Natural killer cell treated with Interleukin-12 subunit alpha and Interleukin-12 subunit beta and Interleukin-15 and Interleukin-18, amount 100 ng/mL, for 72 hours (primary cell): ENCODE results near the gene GPN1. TPM values are rescaled to one million over a fixed set of nuclear protein-coding genes. Genes with fewer than 3 reads are reported as not detected.

Source experiments
- ATAC-seq, 2 donors: fragments of 150-1000 bp; cut with Tn5 transposase in 1 of 2; sonication (Bioruptor Pico), chemical (Tn5 transposase) in 1 of 2; 2 replicates each; pipeline ENCODE4 v1.10.0; 2021
- DNase-seq: peaks from one replicate; pipeline ENCODE4 v3.0.0; 2022; ENCODE audit warnings: low spot score
- H3K27ac Mint-ChIP-seq, 2 donors: 1 replicate in 1 of 2; 2 replicates in 1 of 2; pipeline ENCODE4 v1.8.0; 2022; ENCODE audit warnings: mixed read lengths in 2 of 2, mild to moderate bottlenecking in 1 of 2, moderate library complexity in 1 of 2
- H3K27me3 Mint-ChIP-seq, 2 donors: 1 replicate in 1 of 2; 2 replicates in 1 of 2; pipeline ENCODE4 v1.8.0; 2022; ENCODE audit warnings: mixed read lengths in 2 of 2
- H3K36me3 Mint-ChIP-seq: one replicate; pipeline ENCODE4 v1.8.0; 2022; ENCODE audit warnings: mixed read lengths
- H3K4me1 Mint-ChIP-seq, 2 donors: 1 replicate in 1 of 2; 2 replicates in 1 of 2; pipeline ENCODE4 v1.8.0; 2022; ENCODE audit warnings: low read depth in 2 of 2, mixed read lengths in 2 of 2, mild to moderate bottlenecking in 1 of 2
- H3K4me3 Mint-ChIP-seq: one replicate; pipeline ENCODE4 v1.8.0; 2022; ENCODE audit warnings: mixed read lengths
- H3K9me3 Mint-ChIP-seq: 2 replicates; pipeline ENCODE4 v1.8.0; 2022; ENCODE audit warnings: mixed read lengths
- total RNA-seq, 2 donors: library from RNA; stranded (reverse); gene quantifications; one replicate each; pipeline ENCODE4 v1.2.3, GENCODE V29; 2022

The GPN1 gene
- total RNA-seq, 2 donors from 2014 or later: 32.7 to 36.9 TPM

DNA sequence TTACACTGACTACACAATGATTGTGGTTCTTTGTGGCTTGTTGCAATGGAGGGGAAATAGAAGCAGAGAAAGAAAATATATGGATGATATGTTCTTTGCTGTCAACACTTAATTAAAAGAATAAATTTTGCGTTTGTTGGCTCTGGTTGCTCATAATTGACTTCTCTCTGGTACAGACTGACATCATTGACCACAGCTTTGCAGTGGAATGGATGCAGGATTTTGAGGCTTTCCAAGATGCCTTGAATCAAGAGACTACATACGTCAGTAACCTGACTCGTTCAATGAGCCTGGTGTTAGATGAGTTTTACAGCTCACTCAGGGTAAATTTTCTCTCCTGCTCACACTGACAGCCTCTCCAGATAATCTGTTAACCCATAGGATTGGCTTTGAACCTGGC lies 9.9 kb downstream of the GPN1 start:
- DNase-seq (no peak), ATAC-seq (no peak)
- Mint-ChIP-seq H3K9me3 (no peaks in the 10 kb centered on the region), H3K36me3 (peaks cover 36% of the 10 kb centered on the region), H3K27me3 (no peaks in the 10 kb centered on the region), H3K4me1 (peaks cover 19 to 28% of the 10 kb centered on the region in 2 donors), H3K4me3 (peak overlapping the region; percentile 58), H3K27ac (peak overlapping the region; percentile 70 to 84)

DNA sequence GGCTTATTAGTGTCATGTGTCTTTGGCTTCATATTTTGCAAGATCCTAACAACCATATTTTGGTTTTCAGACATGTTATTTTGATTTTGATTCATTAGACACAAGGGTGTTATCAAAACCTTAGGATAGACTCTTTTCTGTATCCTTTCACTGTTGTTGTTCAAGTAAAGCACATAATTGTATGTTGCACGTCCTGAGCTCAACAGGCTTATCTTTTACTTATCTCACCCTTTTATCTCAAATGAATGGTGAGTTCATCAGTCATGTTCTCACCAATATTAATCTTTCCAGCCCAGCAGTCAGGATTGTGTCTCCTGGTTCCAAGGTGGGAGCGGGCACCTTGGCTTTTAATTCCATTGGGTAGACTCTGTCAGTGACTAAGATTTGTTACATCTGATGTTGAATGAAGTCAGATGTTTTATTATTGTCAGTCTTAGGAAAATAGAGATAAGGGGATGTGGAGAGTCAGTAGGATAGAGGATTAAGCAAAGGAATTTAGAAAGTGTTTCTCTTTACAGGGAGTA lies 11.9 kb downstream of the GPN1 start:
- Mint-ChIP-seq H3K4me3 (no peak overlapping the region), H3K4me1 (peaks cover 13 to 19% of the 10 kb centered on the region in 2 donors), H3K27ac (no peak overlapping the region), H3K36me3 (peaks cover 20% of the 10 kb centered on the region), H3K27me3 (no peaks in the 10 kb centered on the region), H3K9me3 (no peaks in the 10 kb centered on the region)
- DNase-seq (no peak), ATAC-seq (no peak)

DNA sequence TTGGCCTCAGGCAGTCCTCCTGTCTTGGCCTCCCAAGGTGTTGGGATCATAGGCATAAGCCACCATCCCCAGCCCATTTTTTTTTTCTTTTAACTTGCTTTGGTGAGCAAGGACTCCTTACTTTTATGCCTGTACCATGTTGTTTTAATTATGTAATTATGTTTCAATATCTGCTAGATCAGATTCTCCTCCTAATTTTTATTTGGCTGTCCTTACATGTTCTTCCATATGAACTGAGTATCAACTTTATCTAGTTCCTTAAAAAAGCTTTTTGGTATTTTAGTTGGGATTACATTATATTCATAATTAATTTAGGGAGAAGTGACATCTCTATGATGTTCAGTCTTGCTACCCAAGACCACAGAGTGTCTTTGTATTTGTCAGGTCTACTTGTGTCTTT lies 16.3 kb downstream of the GPN1 start:
- Mint-ChIP-seq H3K27ac (no peak overlapping the region), H3K4me1 (peaks cover 0 to 3% of the 10 kb centered on the region in 2 donors), H3K4me3 (no peak overlapping the region), H3K27me3 (no peaks in the 10 kb centered on the region), H3K36me3 (peaks cover 15% of the 10 kb centered on the region), H3K9me3 (no peaks in the 10 kb centered on the region)
- DNase-seq: no peak
- no peak for ATAC-seq

DNA sequence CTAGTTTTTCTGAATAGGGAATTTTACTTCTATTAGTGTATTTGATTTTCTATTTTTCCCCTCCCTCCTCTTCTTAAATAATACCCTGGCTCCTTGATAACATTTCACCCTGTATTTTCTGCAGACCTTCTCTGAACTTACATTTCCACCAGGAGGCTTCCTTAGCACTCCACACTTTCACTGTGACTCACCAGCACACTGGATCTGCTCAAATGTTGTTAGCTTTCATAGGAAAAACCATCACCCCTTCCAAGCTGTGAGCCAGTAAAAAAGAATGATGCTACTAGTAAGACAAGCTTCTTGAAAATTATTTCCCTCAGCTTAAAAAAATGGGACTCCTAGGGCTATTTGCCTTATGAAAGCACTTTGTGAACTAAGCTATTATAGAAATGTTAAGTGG lies 18.4 kb downstream of the GPN1 start:
- Mint-ChIP-seq H3K36me3 (peaks cover 9% of the 10 kb centered on the region), H3K9me3 (no peaks in the 10 kb centered on the region), H3K27me3 (no peaks in the 10 kb centered on the region), H3K4me3 (no peak overlapping the region), H3K27ac (no peak overlapping the region), H3K4me1 (peaks cover 0 to 3% of the 10 kb centered on the region in 2 donors)
- DNase-seq (no peak), ATAC-seq (no peak)

DNA sequence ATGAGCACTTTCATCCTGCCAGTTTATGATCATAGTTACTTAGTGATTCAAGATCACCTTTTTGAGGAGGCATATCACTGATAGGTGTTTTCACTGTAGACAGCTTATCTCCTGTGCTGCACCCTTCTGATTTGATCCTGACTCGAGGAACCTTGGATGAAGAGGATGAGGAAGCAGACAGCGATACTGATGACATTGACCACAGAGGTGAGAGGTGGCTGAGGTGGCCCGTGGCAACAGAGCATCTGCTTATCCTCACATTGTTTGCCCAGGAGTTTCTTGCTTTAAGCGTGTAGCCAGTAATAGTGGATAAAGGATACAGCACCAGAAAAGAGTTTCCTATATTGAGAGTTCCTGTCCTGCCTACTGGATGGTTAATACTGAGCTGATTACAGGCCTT lies 18.9 kb downstream of the GPN1 start:
- Mint-ChIP-seq H3K36me3 (peaks cover 13% of the 10 kb centered on the region), H3K27ac (no peak overlapping the region), H3K27me3 (no peaks in the 10 kb centered on the region), H3K9me3 (no peaks in the 10 kb centered on the region), H3K4me1 (peaks cover 3 to 5% of the 10 kb centered on the region in 2 donors), H3K4me3 (no peak overlapping the region)
- DNase-seq: no peak
- no peak for ATAC-seq

DNA sequence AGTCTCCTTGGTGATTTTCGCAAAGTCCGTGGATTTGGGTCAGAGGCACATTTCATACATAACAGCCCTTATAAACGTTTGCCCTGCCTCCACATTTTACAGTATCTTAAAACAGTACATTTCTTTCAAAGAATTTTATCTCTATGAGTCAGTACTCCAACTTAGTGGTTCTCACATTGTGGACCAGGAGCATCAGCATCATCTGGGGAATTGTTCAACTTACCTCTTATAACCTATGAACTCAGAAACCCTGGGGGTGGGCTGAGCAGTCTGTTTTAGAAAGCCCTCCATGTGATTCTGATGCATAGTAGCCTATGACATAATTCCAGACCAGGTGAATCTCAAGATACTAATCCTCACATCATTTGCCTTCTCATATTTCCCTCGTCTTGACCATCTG lies 22.2 kb downstream of the GPN1 start:
- no peak overlapping the region for H3K4me3 Mint-ChIP-seq
- H3K36me3 Mint-ChIP-seq: peaks cover 35% of the 10 kb centered on the region
- H3K27ac Mint-ChIP-seq: no peak overlapping the region
- no peak for DNase-seq
- H3K4me1 Mint-ChIP-seq: peaks cover 8 to 9% of the 10 kb centered on the region in 2 donors
- H3K27me3 Mint-ChIP-seq: no peaks in the 10 kb centered on the region
- no peaks in the 10 kb centered on the region for H3K9me3 Mint-ChIP-seq
- ATAC-seq: no peak

DNA sequence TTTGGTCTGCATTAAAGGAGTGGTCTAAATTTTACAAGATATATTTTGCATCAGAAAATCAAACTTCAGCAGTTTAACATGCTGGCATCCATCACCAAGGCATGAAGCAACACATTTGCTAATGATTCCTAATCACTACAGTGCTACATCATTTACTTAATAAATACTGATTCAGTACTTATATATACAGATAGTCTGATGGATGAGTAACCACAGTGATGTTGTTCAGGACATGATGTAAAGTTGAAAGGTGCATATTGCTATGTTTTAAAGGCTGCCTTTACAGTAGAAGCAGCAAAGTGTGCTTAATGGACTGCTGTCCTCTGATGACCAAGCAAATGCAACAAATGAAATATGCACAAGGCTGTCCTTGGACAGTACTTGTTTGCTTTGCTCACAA lies 23.5 kb downstream of the GPN1 start:
- Mint-ChIP-seq H3K9me3 (no peaks in the 10 kb centered on the region), H3K27me3 (no peaks in the 10 kb centered on the region), H3K4me1 (peaks cover 6 to 9% of the 10 kb centered on the region in 2 donors), H3K27ac (no peak overlapping the region), H3K36me3 (peaks cover 39% of the 10 kb centered on the region), H3K4me3 (no peak overlapping the region)
- no peak for ATAC-seq
- no peak for DNase-seq

DNA sequence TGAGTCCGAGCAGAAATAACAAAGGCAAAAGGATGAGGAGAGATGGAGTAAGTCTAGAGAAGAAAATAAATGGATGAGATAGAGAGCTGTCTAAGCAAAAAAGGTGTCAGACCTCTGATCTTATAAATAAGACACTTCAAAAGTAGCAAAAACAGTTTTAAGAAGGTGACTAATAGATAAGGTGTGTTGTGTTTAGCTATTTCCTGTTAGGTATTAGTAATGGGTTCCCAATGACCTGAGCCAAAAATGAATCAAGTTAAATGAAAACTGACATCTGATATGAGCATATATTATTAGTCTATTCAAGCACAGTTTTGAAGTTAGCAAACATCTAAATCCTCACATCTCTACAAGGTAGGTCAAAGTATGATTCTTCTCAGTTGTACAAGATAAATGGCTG lies 23.9 kb downstream of the GPN1 start:
- H3K27ac Mint-ChIP-seq: no peak overlapping the region
- no peak overlapping the region for H3K4me3 Mint-ChIP-seq
- H3K36me3 Mint-ChIP-seq: peaks cover 39% of the 10 kb centered on the region
- no peaks in the 10 kb centered on the region for H3K9me3 Mint-ChIP-seq
- DNase-seq (no peak), ATAC-seq (no peak)
- peaks cover 5 to 9% of the 10 kb centered on the region in 2 donors for H3K4me1 Mint-ChIP-seq
- H3K27me3 Mint-ChIP-seq: no peaks in the 10 kb centered on the region

DNA sequence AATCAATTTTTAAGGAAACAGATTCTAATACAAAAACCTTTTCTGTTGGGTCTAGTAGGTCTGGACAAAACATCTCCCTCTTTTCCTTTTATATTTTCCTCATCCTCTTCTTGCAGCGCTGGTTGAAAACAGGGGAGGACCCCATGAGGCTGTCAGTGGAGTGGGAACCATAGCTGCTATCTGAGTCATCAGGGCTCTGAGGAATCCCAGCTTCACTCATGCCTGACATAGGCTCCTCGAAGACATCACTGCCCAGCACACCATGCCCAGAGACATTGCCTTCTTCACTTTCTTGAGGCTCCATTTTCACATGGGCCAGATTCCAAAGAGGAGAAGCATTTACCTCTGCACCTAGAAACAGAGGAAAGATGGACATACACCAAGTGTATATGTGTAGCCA lies 24.5 kb downstream of the GPN1 start:
- no peak for DNase-seq
- peak overlapping the region in 1 of 2 donors; percentile 8 for H3K27ac Mint-ChIP-seq
- ATAC-seq: no peak
- H3K36me3 Mint-ChIP-seq: peaks cover 39% of the 10 kb centered on the region
- no peaks in the 10 kb centered on the region for H3K27me3 Mint-ChIP-seq
- peaks cover 5 to 9% of the 10 kb centered on the region in 2 donors for H3K4me1 Mint-ChIP-seq
- no peaks in the 10 kb centered on the region for H3K9me3 Mint-ChIP-seq
- no peak overlapping the region for H3K4me3 Mint-ChIP-seq

DNA sequence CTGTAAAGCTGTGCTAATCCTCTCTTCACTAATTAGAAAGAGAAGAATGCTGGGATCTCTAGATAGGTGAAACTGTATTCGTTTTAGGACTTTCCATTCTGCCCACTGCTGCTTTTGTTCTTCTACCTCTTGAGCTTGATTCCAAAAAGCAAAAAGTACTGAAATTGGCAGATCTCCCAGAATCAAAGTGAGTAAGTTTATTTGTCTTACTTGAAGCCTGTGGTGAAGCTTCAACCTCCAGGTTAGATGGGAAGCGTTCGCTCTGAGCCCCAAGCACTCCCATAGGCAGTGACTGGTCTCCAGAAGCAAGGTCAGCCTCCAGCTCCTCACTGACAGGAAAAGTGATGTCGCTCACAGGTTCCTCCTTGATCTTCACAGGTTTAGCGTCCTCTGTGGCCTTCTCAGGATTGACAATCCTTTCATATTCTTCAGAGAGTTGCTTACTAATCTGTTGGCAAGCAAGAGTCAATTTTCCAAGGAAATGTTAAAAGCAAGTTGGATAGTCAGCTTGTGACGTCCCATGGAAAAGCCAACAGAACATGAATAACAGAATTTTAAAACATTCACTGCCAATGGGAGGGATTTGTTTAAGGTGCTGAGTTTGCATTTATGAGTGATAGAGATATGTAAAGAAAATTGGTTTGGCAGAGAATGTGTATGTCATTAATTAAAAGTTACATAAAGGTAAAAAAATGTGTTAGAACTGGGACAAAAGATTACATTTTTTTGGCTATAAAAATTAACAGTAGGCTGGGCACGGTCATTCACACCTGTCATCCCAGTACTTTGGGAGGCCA lies 26.5 kb downstream of the GPN1 start:
- peaks cover 12 to 15% of the 10 kb centered on the region in 2 donors for H3K4me1 Mint-ChIP-seq
- no peaks in the 10 kb centered on the region for H3K27me3 Mint-ChIP-seq
- peaks cover 36% of the 10 kb centered on the region for H3K36me3 Mint-ChIP-seq
- no peaks in the 10 kb centered on the region for H3K9me3 Mint-ChIP-seq
- DNase-seq: no peak
- ATAC-seq: no peak
- H3K27ac Mint-ChIP-seq: peak overlapping the region in 1 of 2 donors; percentile 32
- no peak overlapping the region for H3K4me3 Mint-ChIP-seq

DNA sequence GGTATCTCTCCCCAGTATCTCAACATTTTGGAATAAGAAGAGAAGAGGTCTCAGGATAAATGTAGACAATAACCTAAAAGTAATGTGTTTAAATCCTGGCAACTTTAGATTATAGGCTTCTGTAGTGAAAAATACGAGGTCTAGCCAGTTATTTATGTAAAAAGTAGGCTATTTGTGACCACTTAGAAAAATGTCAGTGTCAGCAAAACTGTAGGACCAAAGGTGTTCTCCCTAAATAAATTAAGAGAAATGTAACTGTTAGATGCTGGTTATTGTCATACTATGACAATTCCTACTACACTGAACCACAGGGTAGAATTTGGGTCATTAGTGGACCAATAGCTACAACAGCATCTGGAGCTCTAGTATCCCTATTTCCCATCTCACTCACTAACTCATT lies 32.5 kb downstream of the GPN1 start:
- ATAC-seq (no peak), DNase-seq (no peak)
- H3K4me1 Mint-ChIP-seq: peaks cover 37 to 44% of the 10 kb centered on the region in 2 donors
- H3K27ac Mint-ChIP-seq: no peak overlapping the region
- no peaks in the 10 kb centered on the region for H3K27me3 Mint-ChIP-seq
- H3K36me3 Mint-ChIP-seq: peaks cover 26% of the 10 kb centered on the region
- peak overlapping the region; percentile 97 for H3K4me3 Mint-ChIP-seq
- H3K9me3 Mint-ChIP-seq: no peaks in the 10 kb centered on the region

DNA sequence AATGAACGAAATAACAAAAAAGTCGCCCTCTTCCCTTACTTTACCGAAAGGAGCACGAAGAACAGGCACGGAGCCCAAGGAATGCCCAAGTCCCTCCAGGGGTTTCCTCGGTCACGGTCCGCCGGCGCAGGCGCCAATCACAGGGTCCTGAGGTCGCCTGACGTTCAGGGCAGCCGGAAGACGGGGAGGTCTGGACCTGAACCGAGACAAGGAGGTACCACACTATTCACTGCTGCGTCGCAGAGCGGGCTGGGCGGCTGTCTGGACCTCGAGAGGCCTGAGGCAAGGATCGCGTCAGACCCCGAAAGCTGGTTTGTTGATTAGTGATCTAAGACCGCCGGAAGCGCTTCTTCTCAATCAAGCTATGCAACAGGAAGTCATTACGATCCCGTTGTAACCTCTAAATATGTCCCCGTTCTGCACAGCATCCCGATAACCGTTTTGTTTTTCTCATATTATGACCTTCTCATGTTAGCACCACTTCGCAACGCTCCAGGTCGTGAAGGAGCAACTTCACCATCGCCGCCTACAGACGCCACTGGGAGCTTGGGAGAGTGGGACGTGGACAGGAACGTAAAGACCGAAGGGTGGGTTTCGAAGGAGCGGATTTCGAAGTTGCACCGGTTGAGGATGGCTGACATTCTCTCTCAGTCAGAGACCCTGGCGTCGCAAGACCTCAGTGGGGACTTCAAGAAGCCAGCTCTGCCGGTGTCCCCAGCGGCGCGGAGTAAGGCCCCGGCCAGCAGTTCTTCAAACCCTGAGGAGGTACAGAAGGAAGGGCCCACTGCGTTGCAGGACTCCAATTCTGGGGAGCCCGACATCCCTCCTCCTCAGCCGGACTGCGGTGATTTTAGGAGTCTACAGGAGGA lies 34.7 kb downstream of the GPN1 start, which contains the start of the genes SLC4A1AP and SUPT7L:
Gene SLC4A1AP (plus strand): TSS at position 605 of the 869 bp plus-strand sequence. CDS start 26 bp downstream, at position 631.
Gene SUPT7L (minus strand): TSS at position 330 of the 869 bp plus-strand sequence. CDS start 1,422 bp downstream, outside the sequence.
- peak within 1 kb of the TSS; percentile 98 to 99 for H3K27ac Mint-ChIP-seq
- no peaks in the 10 kb centered on the region for H3K27me3 Mint-ChIP-seq
- peaks cover 22% of the 10 kb centered on the region for H3K36me3 Mint-ChIP-seq
- peak within 1 kb of the TSS; percentile 97 for H3K4me3 Mint-ChIP-seq
- peak; percentile 80 for DNase-seq
- no peaks in the 10 kb centered on the region for H3K9me3 Mint-ChIP-seq
- peaks cover 41 to 44% of the 10 kb centered on the region in 2 donors for H3K4me1 Mint-ChIP-seq
- ATAC-seq: peak; percentile 87 to 91

DNA sequence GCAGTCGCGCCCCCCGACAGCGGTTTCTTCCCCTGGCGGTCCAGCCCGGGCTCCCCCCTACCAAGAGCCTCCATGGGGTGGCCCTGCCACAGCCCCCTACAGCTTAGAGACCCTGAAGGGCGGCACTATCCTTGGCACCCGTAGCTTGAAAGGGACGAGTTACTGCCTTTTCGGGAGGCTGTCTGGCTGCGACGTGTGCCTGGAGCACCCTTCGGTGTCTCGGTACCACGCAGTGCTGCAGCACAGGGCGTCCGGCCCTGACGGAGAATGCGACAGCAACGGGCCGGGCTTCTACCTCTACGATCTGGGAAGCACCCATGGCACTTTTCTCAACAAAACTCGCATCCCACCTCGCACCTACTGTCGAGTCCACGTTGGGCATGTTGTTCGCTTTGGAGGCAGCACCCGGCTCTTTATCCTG lies 35.3 kb downstream of the GPN1 start:
- Mint-ChIP-seq H3K27me3 (no peaks in the 10 kb centered on the region), H3K9me3 (no peaks in the 10 kb centered on the region), H3K36me3 (peaks cover 26% of the 10 kb centered on the region), H3K4me3 (peak overlapping the region; percentile 97), H3K27ac (peak overlapping the region; percentile 98 to 99), H3K4me1 (peaks cover 41 to 44% of the 10 kb centered on the region in 2 donors)
- ATAC-seq (peak; percentile 20 to 36), DNase-seq (no peak)
